Mesenchymal stem cell (in vitro differentiated cells and primary cell): Measurements from ENCODE around the gene ADGRV1.

Source experiments
- DNase-seq: peaks from one replicate; pipeline ENCODE4 v3.0.0-alpha.2; 2013
- H2AFZ ChIP-seq: one replicate; pipeline ENCODE4 v1.6.1; 2013; ENCODE audit warnings: low read depth, mild to moderate bottlenecking, control low read depth, inconsistent platforms, low read length, moderate library complexity
- H2AK5ac ChIP-seq: 2 replicates; pipeline ENCODE4 v1.6.1; 2013; ENCODE audit warnings: low read length, moderate library complexity, mild to moderate bottlenecking, inconsistent platforms; ENCODE audit not compliant: severe bottlenecking
- H2BK120ac ChIP-seq: one replicate; pipeline ENCODE4 v1.6.1; 2013; ENCODE audit warnings: low read depth, mild to moderate bottlenecking, inconsistent platforms, low read length, moderate library complexity
- H2BK12ac ChIP-seq, 2 experiments: one replicate each; pipeline ENCODE4 v1.6.1; 2013; ENCODE audit warnings: inconsistent platforms in 2 of 2, low read length in 2 of 2, mild to moderate bottlenecking in 2 of 2, moderate library complexity in 2 of 2, control low read depth in 1 of 2
- H2BK15ac ChIP-seq: one replicate; pipeline ENCODE4 v1.6.1; 2013; ENCODE audit warnings: mild to moderate bottlenecking, low read depth, inconsistent platforms; ENCODE audit not compliant: poor library complexity, severe bottlenecking
- H2BK5ac ChIP-seq: 2 replicates; pipeline ENCODE4 v1.6.1; 2013; ENCODE audit warnings: low read depth, mild to moderate bottlenecking, low read length, control low read depth, inconsistent platforms; ENCODE audit not compliant: poor library complexity, severe bottlenecking
- H3K14ac ChIP-seq, 2 experiments: one replicate each; pipeline ENCODE4 v1.6.1; 2013; ENCODE audit warnings: inconsistent platforms in 2 of 2, low read length in 2 of 2, control low read depth in 1 of 2, mild to moderate bottlenecking in 1 of 2, moderate library complexity in 1 of 2
- H3K18ac ChIP-seq, 2 experiments: one replicate each; pipeline ENCODE4 v1.6.1; 2013; ENCODE audit warnings: inconsistent platforms in 2 of 2, low read length in 2 of 2, control low read depth in 1 of 2, low read depth in 1 of 2, mild to moderate bottlenecking in 1 of 2
- H3K23ac ChIP-seq, 2 experiments: one replicate each; pipeline ENCODE4 v1.6.1; 2013; ENCODE audit warnings: inconsistent platforms in 2 of 2, low read length in 2 of 2, mild to moderate bottlenecking in 2 of 2, moderate library complexity in 2 of 2, control low read depth in 1 of 2
- H3K27ac ChIP-seq: 2 replicates; pipeline ENCODE4 v1.5.1; 2013; ENCODE audit warnings: mild to moderate bottlenecking, moderate library complexity, low read length, control low read depth, inconsistent platforms; ENCODE audit not compliant: poor library complexity, severe bottlenecking
- H3K27me3 ChIP-seq, 2 experiments: 2 replicates each; pipeline versions ENCODE4 v1.6.1 to v1.7.0; 2013; ENCODE audit warnings: low read length in 2 of 2, mild to moderate bottlenecking in 2 of 2, moderate library complexity in 2 of 2, control low read depth in 1 of 2, inconsistent platforms in 1 of 2; ENCODE audit not compliant: control insufficient read depth in 1 of 2, insufficient read depth in 1 of 2
- H3K36me3 ChIP-seq, 2 experiments: 2 replicates each; pipeline versions ENCODE4 v1.6.1 to v1.7.0; 2013; ENCODE audit warnings: low read length in 2 of 2, control low read depth in 1 of 2, inconsistent platforms in 1 of 2, low read depth in 1 of 2, mild to moderate bottlenecking in 1 of 2; ENCODE audit not compliant: insufficient read depth in 2 of 2, control insufficient read depth in 1 of 2
- H3K4ac ChIP-seq, 2 experiments: one replicate each; pipeline ENCODE4 v1.6.1; 2013; ENCODE audit warnings: inconsistent platforms in 2 of 2, low read length in 2 of 2, mild to moderate bottlenecking in 2 of 2, moderate library complexity in 2 of 2, control low read depth in 1 of 2, low read depth in 1 of 2
- H3K4me1 ChIP-seq: 2 replicates; pipeline ENCODE4 v1.6.1; 2013; ENCODE audit warnings: low read depth, low read length, control low read depth; ENCODE audit not compliant: control insufficient read depth, insufficient read depth
- H3K4me2 ChIP-seq: 2 replicates; pipeline ENCODE4 v1.6.1; 2013; ENCODE audit warnings: low read length, mild to moderate bottlenecking, inconsistent platforms; ENCODE audit not compliant: poor library complexity, severe bottlenecking
- H3K4me3 ChIP-seq, 2 experiments: 2 replicates each; pipeline versions ENCODE4 v1.5.1 to v1.7.0; 2013; ENCODE audit warnings: low read length in 2 of 2, mild to moderate bottlenecking in 2 of 2, control low read depth in 1 of 2, low read depth in 1 of 2; ENCODE audit not compliant: insufficient read depth in 1 of 2
- H3K79me1 ChIP-seq: replicated peaks from 2 replicates; pipeline ENCODE4 v1.6.1; 2013; ENCODE audit warnings: mild to moderate bottlenecking, control low read depth, low read length, inconsistent platforms; ENCODE audit not compliant: poor library complexity, severe bottlenecking
- H3K9ac ChIP-seq: 2 replicates; pipeline ENCODE4 v1.7.0; 2013; ENCODE audit warnings: mild to moderate bottlenecking, low read length, moderate library complexity
- H3K9me3 ChIP-seq: 2 replicates; pipeline ENCODE4 v1.7.0; 2013; ENCODE audit warnings: mild to moderate bottlenecking, low read length; ENCODE audit not compliant: control insufficient read depth
- H4K8ac ChIP-seq: one replicate; pipeline ENCODE4 v1.6.1; 2013; ENCODE audit warnings: inconsistent platforms, mild to moderate bottlenecking, low read length, moderate library complexity
- H4K91ac ChIP-seq: one replicate; pipeline ENCODE4 v1.6.1; 2013; ENCODE audit warnings: mild to moderate bottlenecking, low read length, inconsistent platforms
- WGBS: methylation state at CpG from one replicate; pipeline ENCODE4 v1.1.7; 2013; ENCODE audit warnings: mixed read lengths; 5-methylcytosine and 5-hydroxymethylcytosine counted together

The ADGRV1 gene

GRCh38 chr5:91171322-91171721 lies 612.7 kb downstream of the ADGRV1 start:
- Histone ChIP-seq H3K23ac (no peak overlapping the region), H2BK12ac (no peak overlapping the region), H2BK120ac (no peak overlapping the region), H2BK5ac (no peak overlapping the region), H3K4me2 (no peak overlapping the region), H3K14ac (no peak overlapping the region), H4K8ac (no peak overlapping the region), H3K36me3 (no peaks in the 10 kb centered on the region), H3K9ac (no peak overlapping the region), H3K4me3 (no peak overlapping the region), H3K18ac (no peak overlapping the region), H3K27me3 (no peaks in the 10 kb centered on the region), H3K9me3 (no peaks in the 10 kb centered on the region), H2BK15ac (no peak overlapping the region), H3K27ac (no peak overlapping the region), H3K79me1 (no peaks in the 10 kb centered on the region), H3K4ac (no peak overlapping the region), H2AFZ (no peak overlapping the region), H3K4me1 (no peaks in the 10 kb centered on the region), H4K91ac (no peak overlapping the region), H2AK5ac (no peak overlapping the region)
- DNase-seq, result no peak
- 72% methylated on average over 1 of the region's 2 CpGs for WGBS

GRCh38 chr5:91174396-91174795 lies 615.8 kb downstream of the ADGRV1 start:
- Histone ChIP-seq H2BK120ac (no peak overlapping the region), H4K91ac (no peak overlapping the region), H3K79me1 (no peaks in the 10 kb centered on the region), H3K36me3 (no peaks in the 10 kb centered on the region), H3K23ac (no peak overlapping the region), H3K9ac (no peak overlapping the region), H3K27ac (no peak overlapping the region), H3K4me1 (peaks cover 6% of the 10 kb centered on the region), H3K18ac (no peak overlapping the region), H2AFZ (no peak overlapping the region), H2BK12ac (no peak overlapping the region), H2AK5ac (no peak overlapping the region), H2BK5ac (no peak overlapping the region), H4K8ac (no peak overlapping the region), H3K4me3 (no peak overlapping the region), H3K4ac (no peak overlapping the region), H2BK15ac (no peak overlapping the region), H3K9me3 (no peaks in the 10 kb centered on the region), H3K27me3 (no peaks in the 10 kb centered on the region), H3K4me2 (no peak overlapping the region), H3K14ac (no peak overlapping the region)
- DNase-seq, result peak; percentile 39

GRCh38 chr5:91175708-91176107 lies 617.1 kb downstream of the ADGRV1 start:
- 71% methylated on average over 2 of the region's 3 CpGs for WGBS
- Histone ChIP-seq H3K27ac (peak overlapping the region; percentile 29), H2BK120ac (no peak overlapping the region), H2BK5ac (peak overlapping the region; percentile 38), H3K4ac (no peak overlapping the region), H3K18ac (no peak overlapping the region), H3K79me1 (no peaks in the 10 kb centered on the region), H2AFZ (no peak overlapping the region), H3K14ac (no peak overlapping the region), H4K91ac (no peak overlapping the region), H2BK12ac (no peak overlapping the region), H3K4me3 (no peak overlapping the region), H3K9ac (no peak overlapping the region), H4K8ac (no peak overlapping the region), H2BK15ac (no peak overlapping the region), H3K9me3 (no peaks in the 10 kb centered on the region), H3K23ac (no peak overlapping the region), H3K4me1 (peaks cover 6% of the 10 kb centered on the region), H3K27me3 (no peaks in the 10 kb centered on the region), H3K4me2 (no peak overlapping the region), H2AK5ac (no peak overlapping the region), H3K36me3 (no peaks in the 10 kb centered on the region)
- DNase-seq, result no peak

- H3K4ac ChIP-seq, result no peak overlapping the region
- H4K8ac ChIP-seq, result no peak overlapping the region
- H3K79me1 ChIP-seq, result no peaks in the 10 kb centered on the region
- no peak overlapping the region for H3K4me2 ChIP-seq
- H2BK15ac ChIP-seq, result no peak overlapping the region
- H3K36me3 ChIP-seq, result no peaks in the 10 kb centered on the region
- H3K9me3 ChIP-seq, result no peaks in the 10 kb centered on the region
- H2AFZ ChIP-seq, result no peak overlapping the region
- no peak overlapping the region for H3K18ac ChIP-seq
- no peak overlapping the region for H3K9ac ChIP-seq
- no peak overlapping the region for H2AK5ac ChIP-seq
- H3K14ac ChIP-seq, result no peak overlapping the region
- no peak overlapping the region for H3K4me3 ChIP-seq
- DNase-seq, result peak; percentile 36
- H4K91ac ChIP-seq, result no peak overlapping the region
- H2BK12ac ChIP-seq, result no peak overlapping the region
- peaks cover 6% of the 10 kb centered on the region for H3K4me1 ChIP-seq
- no peak overlapping the region for H2BK120ac ChIP-seq
- H3K23ac ChIP-seq, result no peak overlapping the region
- H3K27ac ChIP-seq, result peak overlapping the region; percentile 80
- peak overlapping the region; percentile 63 for H2BK5ac ChIP-seq
- 67% methylated on average over 3 of the region's 6 CpGs for WGBS
- H3K27me3 ChIP-seq, result no peaks in the 10 kb centered on the region
These were observed 617.9 kb downstream of the ADGRV1 start for GRCh38 chr5:91176288-91177016.
